Left lung (tissue), 10 donors: Measurements from ENCODE around the gene CFAP100. TPM values are rescaled to one million over a fixed set of nuclear protein-coding genes. Genes with fewer than 3 reads are reported as not detected.

Experiments
- ATAC-seq: fragments of 200-7000 bp; cut with Tn5 transposase; one replicate; pipeline ENCODE4 v1.9.1; 2020; ENCODE audit warnings: moderate library complexity
- DNase-seq, 4 donors: peaks; one replicate each; pipeline ENCODE4 v3.0.0-alpha.2; 2013 to 2020
- H3K27ac ChIP-seq, 2 donors: fragments of 200-600 bp; sonication (generic) in 1 of 2; one replicate each; pipeline versions ENCODE4 v1.5.0 to v1.8.0; 2020 to 2021
- H3K27me3 ChIP-seq, 2 donors: fragments of 200-600 bp; sonication (generic) in 1 of 2; one replicate each; pipeline versions ENCODE4 v1.5.0 to v1.8.0; 2020 to 2021
- H3K36me3 ChIP-seq, 2 donors: fragments of 200-600 bp; sonication (generic) in 1 of 2; one replicate each; pipeline versions ENCODE4 v1.5.0 to v1.8.0; 2020 to 2021
- H3K4me1 ChIP-seq, 2 donors: fragments of 200-600 bp; one replicate each; pipeline ENCODE4 v1.8.0; 2021
- H3K4me3 ChIP-seq, 2 donors: fragments of 200-600 bp; sonication (generic) in 1 of 2; one replicate each; pipeline versions ENCODE4 v1.5.0 to v1.8.0; 2020 to 2021; ENCODE audit warnings: mild to moderate bottlenecking in 1 of 2
- H3K9me3 ChIP-seq, 2 donors: fragments of 200-600 bp; sonication (generic) in 1 of 2; one replicate each; pipeline versions ENCODE4 v1.5.0 to v1.8.0; 2020 to 2021
- intact Hi-C, 2 donors: fragments of 100-400 bp; cut with DNase I; formaldehyde crosslinking; loops; one replicate each; pipeline versions ENCODE4 v1.11.2 to v1.14.2; 2022
- polyA plus RNA-seq, 6 donors: library from polyadenylated mRNA; unstranded; fragments of 120-200 nt; gene quantifications; one replicate each; pipeline ENCODE4 v1.2.1, GENCODE V29; 2013; ENCODE audit not compliant: insufficient read length in 6 of 6
- total RNA-seq, 2 donors: library from RNA; stranded (reverse); fragmentation: NEBNext Ultra II Directional; extraction: Animal tissue kit (Norgen Biotek cat#: 25700); gene quantifications; one replicate each; pipeline ENCODE4 v1.2.1, GENCODE V29; 2021
- TF ChIP-seq, protein P1 (sequence below), 2 donors: fragments of 200-600 bp; sonication (generic) in 1 of 2; IDR thresholded peaks; one replicate each; pipeline versions ENCODE4 v1.5.0 to v1.8.0; 2021; ENCODE audit warnings: antibody characterized with exemption in 2 of 2
- donor health status: DM: no; HTN: yes; CAD: no.
- donor health status: DM: no; HTN: no; CAD: no.

Gene CFAP100
- total and polyA plus RNA-seq, 8 donors = 1.0 to 8.2 (median 6.1) TPM; not detected in 1

DNA sequence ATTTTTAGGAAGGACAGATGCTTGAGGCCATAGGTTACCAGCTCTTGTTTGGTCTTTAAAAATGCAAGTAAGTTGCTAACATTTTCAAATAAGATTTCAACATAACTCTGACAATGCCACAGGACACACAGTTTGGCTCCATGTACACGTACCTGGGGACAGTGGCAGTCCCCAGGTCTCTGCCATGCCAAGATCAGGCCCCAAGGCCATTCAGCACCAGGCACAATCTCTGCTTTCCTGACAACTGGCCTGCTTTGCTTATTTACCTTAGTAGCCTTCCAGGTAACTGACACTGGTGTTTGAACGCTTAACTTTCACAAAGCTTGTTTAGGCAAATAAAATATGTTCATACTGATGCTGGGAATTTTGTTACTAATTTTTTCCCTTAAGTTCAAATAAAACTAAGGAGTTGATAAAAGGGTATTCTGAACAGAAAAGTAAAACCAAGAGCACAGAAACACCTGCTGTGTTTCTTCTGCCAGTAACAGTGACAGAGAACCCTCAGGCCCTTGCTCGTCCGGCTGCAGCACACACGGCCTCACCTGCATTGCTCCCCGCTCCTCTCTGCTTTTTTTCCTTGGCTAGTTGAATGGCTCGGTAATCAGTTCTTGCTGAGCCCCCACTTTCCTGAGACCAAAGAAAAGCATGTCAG, 64.5 kb downstream of the CFAP100 start:
- Histone ChIP-seq H3K9me3 (no peaks in the 10 kb centered on the region), H3K27ac (no peak overlapping the region), H3K4me3 (no peak overlapping the region), H3K36me3 (peaks cover 5 to 100% of the 10 kb centered on the region in 2 donors), H3K27me3 (no peaks in the 10 kb centered on the region), H3K4me1 (peaks cover 0 to 12% of the 10 kb centered on the region in 2 donors)
- DNase-seq (no peak), ATAC-seq (no peak)
- intact Hi-C loops = no loop called here
- TF ChIP-seq, protein P1, sequence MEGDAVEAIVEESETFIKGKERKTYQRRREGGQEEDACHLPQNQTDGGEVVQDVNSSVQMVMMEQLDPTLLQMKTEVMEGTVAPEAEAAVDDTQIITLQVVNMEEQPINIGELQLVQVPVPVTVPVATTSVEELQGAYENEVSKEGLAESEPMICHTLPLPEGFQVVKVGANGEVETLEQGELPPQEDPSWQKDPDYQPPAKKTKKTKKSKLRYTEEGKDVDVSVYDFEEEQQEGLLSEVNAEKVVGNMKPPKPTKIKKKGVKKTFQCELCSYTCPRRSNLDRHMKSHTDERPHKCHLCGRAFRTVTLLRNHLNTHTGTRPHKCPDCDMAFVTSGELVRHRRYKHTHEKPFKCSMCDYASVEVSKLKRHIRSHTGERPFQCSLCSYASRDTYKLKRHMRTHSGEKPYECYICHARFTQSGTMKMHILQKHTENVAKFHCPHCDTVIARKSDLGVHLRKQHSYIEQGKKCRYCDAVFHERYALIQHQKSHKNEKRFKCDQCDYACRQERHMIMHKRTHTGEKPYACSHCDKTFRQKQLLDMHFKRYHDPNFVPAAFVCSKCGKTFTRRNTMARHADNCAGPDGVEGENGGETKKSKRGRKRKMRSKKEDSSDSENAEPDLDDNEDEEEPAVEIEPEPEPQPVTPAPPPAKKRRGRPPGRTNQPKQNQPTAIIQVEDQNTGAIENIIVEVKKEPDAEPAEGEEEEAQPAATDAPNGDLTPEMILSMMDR (IDR thresholded peaks at IDR 0.05) = no peak

DNA sequence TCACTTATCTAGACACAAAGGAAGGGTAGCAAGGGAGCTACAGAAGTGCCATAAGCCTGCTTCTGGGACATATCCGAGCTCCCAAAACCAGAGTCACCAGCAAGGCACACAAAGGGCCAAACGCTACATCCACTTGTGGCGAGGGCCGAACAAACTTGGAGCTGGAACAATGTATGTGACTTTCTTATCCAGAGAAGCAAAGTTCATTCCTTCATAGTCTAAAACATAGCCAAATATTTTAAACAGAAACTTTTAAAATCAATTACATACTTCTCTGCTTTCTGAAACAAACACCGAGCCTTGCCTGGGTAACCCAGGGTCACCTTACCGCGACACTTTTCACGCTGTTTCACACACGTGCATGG, 65.0 kb downstream of the CFAP100 start:
- DNase-seq = no peak
- intact Hi-C loops = no loop called here
- ATAC-seq = no peak
- Histone ChIP-seq H3K36me3 (peaks cover 5 to 100% of the 10 kb centered on the region in 2 donors), H3K27ac (no peak overlapping the region), H3K4me3 (no peak overlapping the region), H3K27me3 (no peaks in the 10 kb centered on the region), H3K4me1 (peaks cover 0 to 17% of the 10 kb centered on the region in 2 donors), H3K9me3 (no peaks in the 10 kb centered on the region)
- TF ChIP-seq, protein P1 (IDR thresholded peaks at IDR 0.05) = no peak

GRCh38 chr3:126460381-126460780, 65.7 kb downstream of the CFAP100 start:
- Histone ChIP-seq H3K4me3 (no peak overlapping the region), H3K9me3 (no peaks in the 10 kb centered on the region), H3K36me3 (peaks cover 5 to 100% of the 10 kb centered on the region in 2 donors), H3K27me3 (no peaks in the 10 kb centered on the region), H3K4me1 (peaks cover 0 to 24% of the 10 kb centered on the region in 2 donors), H3K27ac (no peak overlapping the region)
- DNase-seq (no peak), ATAC-seq (no peak)
- TF ChIP-seq, protein P1 (IDR thresholded peaks at IDR 0.05) = no peak
- intact Hi-C loops = no loop called here

GRCh38 chr3:126461450-126462070, 66.9 kb downstream of the CFAP100 start:
- intact Hi-C loops = no loop called here

GRCh38 chr3:126463521-126463920, 68.8 kb downstream of the CFAP100 start:
- TF ChIP-seq, protein P1 (IDR thresholded peaks at IDR 0.05) = no peak
- Histone ChIP-seq H3K27me3 (no peaks in the 10 kb centered on the region), H3K36me3 (peaks cover 5 to 100% of the 10 kb centered on the region in 2 donors), H3K4me1 (peaks cover 6 to 44% of the 10 kb centered on the region in 2 donors), H3K9me3 (no peaks in the 10 kb centered on the region), H3K4me3 (no peak overlapping the region), H3K27ac (no peak overlapping the region)
- no peak for DNase-seq
- intact Hi-C loops = no loop called here
- no peak for ATAC-seq

More at GRCh38 chr3:126461450-126462070, 66.9 kb downstream of the CFAP100 start:
- Histone ChIP-seq H3K4me3 (no peak overlapping the region), H3K27me3 (no peaks in the 10 kb centered on the region), H3K9me3 (no peaks in the 10 kb centered on the region), H3K36me3 (peaks cover 5 to 100% of the 10 kb centered on the region in 2 donors), H3K27ac (no peak overlapping the region), H3K4me1 (peaks cover 6 to 29% of the 10 kb centered on the region in 2 donors)
- TF ChIP-seq, protein P1 (IDR thresholded peaks at IDR 0.05) = no peak
- ATAC-seq (no peak), DNase-seq (no peak)
